Smooth muscle cell (in vitro differentiated cells): ENCODE results near the gene ZNF586. TPM values are rescaled to one million over a fixed set of nuclear protein-coding genes. Genes with fewer than 3 reads are reported as not detected.
"Not testable (repeated sequence)": the region's sequence is repeated elsewhere in the genome, so short reads cannot be mapped to it uniquely, and the experiment has no call there.

Experiments
- DNase-seq: peaks from one replicate; lab custom pipeline; 2025; ENCODE audit not compliant: unreplicated experiment; lab: John Stamatoyannopoulos, UW
- H2AFZ ChIP-seq: fragments of 200-600 bp; sonication (generic); 2 replicates; pipeline ENCODE4 v1.6.0; 2016; ENCODE audit warnings: antibody characterized with exemption, low read depth, mild to moderate bottlenecking
- H3F3A ChIP-seq: fragments of 200-600 bp; sonication (generic); 2 replicates; pipeline ENCODE4 v1.6.0; 2017; ENCODE audit warnings: antibody characterized with exemption, low read depth
- H3K27ac ChIP-seq: fragments of 200-600 bp; sonication (generic); 2 replicates; pipeline ENCODE4 v1.5.1; 2016; ENCODE audit warnings: low read depth, mild to moderate bottlenecking
- H3K27me3 ChIP-seq: fragments of 200-600 bp; sonication (generic); 2 replicates; pipeline ENCODE4 v1.6.1; 2016; ENCODE audit warnings: low read depth, mild to moderate bottlenecking
- H3K36me3 ChIP-seq: fragments of 200-600 bp; sonication (generic); 2 replicates; pipeline ENCODE4 v1.5.1; 2016; ENCODE audit warnings: low read depth
- H3K4me1 ChIP-seq: fragments of 200-600 bp; sonication (generic); 2 replicates; pipeline ENCODE4 v1.5.1; 2016; ENCODE audit warnings: low read depth
- H3K4me2 ChIP-seq: fragments of 200-600 bp; sonication (generic); 2 replicates; pipeline ENCODE4 v1.6.0; 2016; ENCODE audit warnings: mild to moderate bottlenecking
- H3K4me3 ChIP-seq: fragments of 200-600 bp; sonication (generic); 2 replicates; pipeline ENCODE4 v1.5.1; 2016; ENCODE audit warnings: mild to moderate bottlenecking
- H3K79me2 ChIP-seq: fragments of 200-600 bp; sonication (generic); 2 replicates; pipeline ENCODE4 v1.6.0; 2016; ENCODE audit warnings: low read depth, mild to moderate bottlenecking
- H3K9ac ChIP-seq: fragments of 200-600 bp; sonication (generic); 2 replicates; pipeline ENCODE4 v1.6.0; 2016; ENCODE audit warnings: low read depth
- H3K9me3 ChIP-seq: fragments of 200-600 bp; sonication (generic); replicated peaks from 2 replicates; pipeline ENCODE4 v1.5.1; 2016; ENCODE audit warnings: low read depth
- H4K20me1 ChIP-seq: fragments of 200-600 bp; sonication (generic); 2 replicates; pipeline ENCODE4 v1.6.0; 2016; ENCODE audit warnings: low read depth
- whole genome bisulfite sequencing: methylation state at CpG from one replicate; pipeline ENCODE4 v1.1.7; 2016; ENCODE audit warnings: low lambda C conversion rate; 5-methylcytosine and 5-hydroxymethylcytosine counted together
- polyA plus RNA-seq: library from polyadenylated mRNA; unstranded; fragments of >200 nt; fragmentation: Nextera tagmentation; extraction: Ambion mirVana; gene quantifications from 2 replicates; pipeline ENCODE4 v1.2.1, GENCODE V29; 2016
- total RNA-seq: library from RNA; depleted of rRNA; stranded (reverse); fragments of >200 nt; gene quantifications from 2 replicates; pipeline ENCODE4 v1.2.3, GENCODE V29; 2014
- TF ChIP-seq, protein P1 (sequence below): fragments of 200-600 bp; sonication (generic); IDR thresholded peaks from 2 replicates; pipeline ENCODE4 v1.5.1; 2017; ENCODE audit warnings: borderline replicate concordance, mild to moderate bottlenecking, antibody characterized with exemption; ENCODE audit not compliant: insufficient read depth, poor library complexity, severe bottlenecking

The ZNF586 gene
- total and polyA plus RNA-seq, 2 experiments from 2014 or later: 3.2 to 8.2 TPM

DNA sequence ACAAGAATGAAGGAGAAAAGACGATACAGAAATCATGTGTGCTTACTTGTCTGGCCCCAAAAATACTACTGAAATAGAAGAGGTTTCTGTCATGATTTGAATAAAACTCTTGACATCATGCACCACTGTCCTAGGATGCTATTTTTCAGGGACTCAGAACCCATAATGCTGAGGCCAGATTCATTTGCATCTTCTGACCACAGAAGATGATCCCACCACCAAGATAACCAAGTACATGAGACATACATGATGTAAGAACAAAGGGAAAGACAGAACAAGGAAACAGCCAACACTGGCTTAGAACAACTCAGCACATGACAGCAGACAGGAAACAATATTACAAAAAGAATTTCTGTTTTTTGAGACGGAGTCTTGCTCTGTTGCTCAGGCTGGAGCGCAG, 42.8 kb downstream of the ZNF586 start:
- no peak for DNase-seq
- peaks cover 35% of the 10 kb centered on the region for H4K20me1 ChIP-seq
- H3K9me3 ChIP-seq: no peaks in the 10 kb centered on the region
- no peaks in the 10 kb centered on the region for H3K4me1 ChIP-seq
- no peak overlapping the region for H3K4me2 ChIP-seq
- H3K27me3 ChIP-seq: no peaks in the 10 kb centered on the region
- no peak overlapping the region for H3K27ac ChIP-seq
- H3K79me2 ChIP-seq: peaks cover 30% of the 10 kb centered on the region
- no peaks in the 10 kb centered on the region for H3K36me3 ChIP-seq
- H3F3A ChIP-seq: no peaks in the 10 kb centered on the region
- WGBS: 92% methylated on average over 3 of the region's 3 CpGs
- H3K4me3 ChIP-seq: peak overlapping the region; percentile 13
- no peak overlapping the region for H2AFZ ChIP-seq
- TF ChIP-seq, protein P1, sequence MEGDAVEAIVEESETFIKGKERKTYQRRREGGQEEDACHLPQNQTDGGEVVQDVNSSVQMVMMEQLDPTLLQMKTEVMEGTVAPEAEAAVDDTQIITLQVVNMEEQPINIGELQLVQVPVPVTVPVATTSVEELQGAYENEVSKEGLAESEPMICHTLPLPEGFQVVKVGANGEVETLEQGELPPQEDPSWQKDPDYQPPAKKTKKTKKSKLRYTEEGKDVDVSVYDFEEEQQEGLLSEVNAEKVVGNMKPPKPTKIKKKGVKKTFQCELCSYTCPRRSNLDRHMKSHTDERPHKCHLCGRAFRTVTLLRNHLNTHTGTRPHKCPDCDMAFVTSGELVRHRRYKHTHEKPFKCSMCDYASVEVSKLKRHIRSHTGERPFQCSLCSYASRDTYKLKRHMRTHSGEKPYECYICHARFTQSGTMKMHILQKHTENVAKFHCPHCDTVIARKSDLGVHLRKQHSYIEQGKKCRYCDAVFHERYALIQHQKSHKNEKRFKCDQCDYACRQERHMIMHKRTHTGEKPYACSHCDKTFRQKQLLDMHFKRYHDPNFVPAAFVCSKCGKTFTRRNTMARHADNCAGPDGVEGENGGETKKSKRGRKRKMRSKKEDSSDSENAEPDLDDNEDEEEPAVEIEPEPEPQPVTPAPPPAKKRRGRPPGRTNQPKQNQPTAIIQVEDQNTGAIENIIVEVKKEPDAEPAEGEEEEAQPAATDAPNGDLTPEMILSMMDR: no peak
- H3K9ac ChIP-seq: no peak overlapping the region

DNA sequence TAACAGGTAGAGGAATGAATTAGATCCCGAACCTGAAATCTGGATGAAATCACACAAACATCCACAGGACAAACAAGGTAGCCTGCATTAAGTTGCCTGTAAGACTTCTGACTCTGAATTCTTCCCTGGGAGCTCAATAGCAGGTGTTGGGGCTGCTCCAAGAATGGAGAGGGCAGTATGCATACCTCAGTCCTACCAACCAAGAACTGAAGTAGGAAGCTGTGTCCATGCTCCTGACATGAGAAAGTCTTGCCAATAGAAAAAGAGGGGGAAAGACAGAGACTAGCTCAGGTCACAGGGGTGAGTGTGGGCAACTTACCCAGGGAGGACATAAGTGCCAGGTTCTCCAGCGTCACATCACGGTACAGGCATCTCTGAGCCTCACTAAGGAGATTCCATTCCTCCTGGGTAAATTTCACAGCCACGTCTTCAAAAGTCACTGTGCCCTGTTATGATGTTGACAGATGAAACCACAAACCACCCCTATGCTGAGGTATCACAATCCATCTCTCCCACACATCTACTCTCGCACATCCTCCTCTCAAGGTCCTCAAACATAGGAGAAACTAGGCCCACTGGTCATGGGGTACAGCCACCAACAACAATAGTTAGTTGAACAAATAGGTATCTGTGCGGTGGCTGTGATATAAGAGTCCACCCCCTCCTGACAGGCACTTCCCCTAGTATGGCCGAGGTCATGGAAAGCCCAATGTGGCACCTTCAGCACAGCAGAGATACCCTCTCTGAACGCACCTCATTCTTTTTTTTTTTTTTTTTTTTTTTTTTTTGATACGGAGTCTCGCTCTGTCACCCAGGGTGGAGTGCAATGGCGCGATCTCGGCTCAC, 43.7 kb downstream of the ZNF586 start:
- H2AFZ ChIP-seq, H3K4me1 ChIP-seq, H3K9me3 ChIP-seq, H3K9ac ChIP-seq, H3K36me3 ChIP-seq, DNase-seq, H3F3A ChIP-seq, H3K27me3 ChIP-seq: not testable (repeated sequence)
- H3K4me3 ChIP-seq: peak overlapping the region; percentile 88
- 77% methylated on average over 12 of the region's 13 CpGs for WGBS
- H3K79me2 ChIP-seq: peaks cover 36% of the 10 kb centered on the region
- H4K20me1 ChIP-seq: peaks cover 29% of the 10 kb centered on the region
- H3K4me2 ChIP-seq: peak overlapping the region; percentile 96
- peak overlapping the region; percentile 75 for H3K27ac ChIP-seq

DNA sequence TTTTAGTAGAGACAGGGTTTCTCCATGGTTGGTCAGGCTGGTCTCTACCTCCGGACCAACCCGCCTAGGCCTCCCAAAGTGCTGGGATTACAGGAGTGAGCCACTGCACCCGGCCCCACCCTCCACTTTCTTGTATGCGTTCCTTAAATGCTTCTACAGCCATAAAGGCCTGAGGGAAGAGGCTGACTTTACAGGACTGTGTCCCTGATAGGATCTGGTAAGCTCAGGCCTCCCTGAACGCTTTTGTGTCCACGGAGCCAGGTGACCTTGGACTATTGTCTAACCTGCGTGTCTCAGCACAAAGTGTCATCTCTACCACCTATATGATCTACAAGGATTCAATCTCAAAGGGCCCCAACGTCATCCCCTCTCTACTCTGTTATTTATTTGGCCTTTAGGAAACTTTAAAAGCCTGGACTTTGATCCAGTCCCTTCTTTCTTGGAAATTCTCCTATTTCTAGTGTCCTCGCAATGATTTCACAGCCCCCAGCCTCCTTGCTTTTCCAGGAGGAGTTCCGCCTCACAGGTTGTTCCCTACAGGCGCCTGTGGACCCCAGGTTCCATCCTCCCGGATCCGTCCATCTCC, 44.5 kb downstream of the ZNF586 start:
- no peak for DNase-seq
- Histone ChIP-seq H3K9me3 (no peaks in the 10 kb centered on the region), H3F3A (no peaks in the 10 kb centered on the region), H3K9ac (peak overlapping the region; percentile 64), H3K79me2 (peaks cover 36% of the 10 kb centered on the region), H3K27ac (peak overlapping the region; percentile 75), H3K27me3 (no peaks in the 10 kb centered on the region), H4K20me1 (peaks cover 25% of the 10 kb centered on the region), H3K36me3 (no peaks in the 10 kb centered on the region), H3K4me3 (peak overlapping the region; percentile 88), H2AFZ (peak overlapping the region; percentile 52), H3K4me1 (peaks cover 4% of the 10 kb centered on the region), H3K4me2 (peak overlapping the region; percentile 96)
- 10% methylated on average over 13 of the region's 13 CpGs for whole genome bisulfite sequencing
- TF ChIP-seq, protein P1: no peak

DNA sequence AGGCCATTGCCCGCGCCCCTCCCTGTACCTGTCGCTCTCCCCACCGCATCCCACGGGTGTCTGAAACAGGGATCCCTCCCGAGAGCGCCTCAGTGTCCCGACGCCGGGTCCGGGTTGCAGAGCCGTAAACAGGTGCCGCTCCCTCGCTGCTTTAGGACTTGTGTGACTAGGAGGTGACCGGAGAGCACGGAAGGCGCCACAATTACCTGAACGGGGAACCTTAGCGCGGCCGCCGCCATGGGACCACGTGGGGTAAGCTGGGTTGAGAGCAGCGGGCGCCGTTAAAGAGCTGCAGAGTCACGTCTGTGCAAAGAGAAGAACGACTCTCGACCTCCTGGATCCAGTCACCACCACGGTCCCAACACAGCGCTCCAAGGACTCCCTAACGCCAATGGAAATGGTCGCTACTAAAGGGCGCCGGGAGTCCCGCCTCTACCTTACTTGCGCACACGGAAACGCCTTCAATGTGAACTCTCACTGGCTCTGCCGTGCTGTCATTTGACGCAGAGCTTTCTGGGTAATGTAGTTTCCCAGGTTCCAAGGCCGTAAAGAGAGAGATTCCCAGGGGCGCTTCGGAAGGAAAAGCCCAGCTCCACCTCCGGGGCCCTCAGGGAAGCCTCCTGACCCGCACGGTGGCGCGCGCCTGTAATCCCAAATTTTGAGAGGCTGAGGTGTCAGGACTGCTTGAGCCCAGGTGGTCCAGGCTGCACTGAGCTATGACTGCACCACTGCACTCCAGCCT, 45.2 kb downstream of the ZNF586 start, which contains the start of gene ZNF552:
Gene ZNF552 (minus strand): TSS at position 409 of the 742 bp plus-strand sequence. CDS start 170 bp downstream, at position 239.
- H3K4me3 ChIP-seq: peak within 1 kb of the TSS; percentile 88

More for the DNA sequence above, 45.2 kb downstream of the ZNF586 start, which contains the start of gene ZNF552:
- H3K27me3 ChIP-seq: no peaks in the 10 kb centered on the region
- no peaks in the 10 kb centered on the region for H3K36me3 ChIP-seq
- H3F3A ChIP-seq: no peaks in the 10 kb centered on the region
- TF ChIP-seq, protein P1: no peak
- peak within 1 kb of the TSS; percentile 75 for H3K27ac ChIP-seq
- H3K79me2 ChIP-seq: peaks cover 33% of the 10 kb centered on the region
- H2AFZ ChIP-seq: peak within 1 kb of the TSS; percentile 52
- peaks cover 23% of the 10 kb centered on the region for H4K20me1 ChIP-seq
- H3K4me1 ChIP-seq: peaks cover 4% of the 10 kb centered on the region
- H3K9ac ChIP-seq: peak within 1 kb of the TSS; percentile 64
- WGBS: 1% methylated on average over 50 of the region's 50 CpGs
- DNase-seq: peak; percentile 24
- H3K9me3 ChIP-seq: no peaks in the 10 kb centered on the region
- peak within 1 kb of the TSS; percentile 96 for H3K4me2 ChIP-seq
